SK-N-SH (cell line): ENCODE measurements around the gene GPR162.

Source experiments
- CHD2 ChIP-seq: fragments of 150-350 bp; IDR thresholded peaks from 2 replicates; pipeline ENCODE4 v1.6.1; 2018; ENCODE audit warnings: low read length; ENCODE audit not compliant: partially characterized antibody
- EP300 ChIP-seq, 2 experiments: IDR thresholded peaks; 2 replicates each; pipeline versions ENCODE4 v1.4.0 to v1.6.1; 2012; ENCODE audit warnings: borderline replicate concordance in 1 of 2, low read depth in 1 of 2, low read length in 1 of 2
- EZH2phosphoT487 ChIP-seq: fragments of 200-600 bp; sonication (generic); IDR thresholded peaks from 2 replicates; pipeline ENCODE4 v1.6.1; 2017; ENCODE audit warnings: low read depth, mixed run types, mild to moderate bottlenecking, antibody characterized with exemption, moderate library complexity, borderline replicate concordance
- GABPA ChIP-seq: IDR thresholded peaks from 2 replicates; pipeline ENCODE4 v1.4.0; 2012; ENCODE audit warnings: low read depth, mild to moderate bottlenecking
- MXI1 ChIP-seq: IDR thresholded peaks from 2 replicates; pipeline ENCODE4 v1.6.1; 2012; ENCODE audit warnings: mild to moderate bottlenecking, low read depth, low read length, improper control_type of control experiment
- POLR2AphosphoS5 ChIP-seq: IDR thresholded peaks from 2 replicates; pipeline ENCODE4 v1.6.1; 2012; ENCODE audit warnings: low read depth, low read length
- YY1 ChIP-seq: IDR thresholded peaks from 2 replicates; pipeline ENCODE4 v1.4.0; 2012; ENCODE audit warnings: low read depth, mild to moderate bottlenecking
- TF ChIP-seq, protein P1 (sequence below): fragments of 150-350 bp; IDR thresholded peaks from 2 replicates; pipeline ENCODE4 v1.6.1; 2016; ENCODE audit warnings: mild to moderate bottlenecking, low read depth, low read length
- TF ChIP-seq, protein P2 (sequence below): IDR thresholded peaks from 2 replicates; pipeline ENCODE4 v1.4.0; 2012; ENCODE audit warnings: low read depth
- TF ChIP-seq, protein P3 (sequence below): fragments of 200-600 bp; sonication (generic); IDR thresholded peaks from 2 replicates; pipeline ENCODE4 v1.6.1; 2017; ENCODE audit warnings: antibody characterized with exemption, mild to moderate bottlenecking, moderate library complexity
- TF ChIP-seq, protein P4 (sequence below): IDR thresholded peaks from 2 replicates; pipeline ENCODE4 v1.4.0; 2012; ENCODE audit warnings: low read depth, borderline replicate concordance
- TF ChIP-seq, protein P5 (sequence below): IDR thresholded peaks from 2 replicates; pipeline ENCODE4 v1.4.0; 2012; ENCODE audit warnings: low read depth, borderline replicate concordance

DNA sequence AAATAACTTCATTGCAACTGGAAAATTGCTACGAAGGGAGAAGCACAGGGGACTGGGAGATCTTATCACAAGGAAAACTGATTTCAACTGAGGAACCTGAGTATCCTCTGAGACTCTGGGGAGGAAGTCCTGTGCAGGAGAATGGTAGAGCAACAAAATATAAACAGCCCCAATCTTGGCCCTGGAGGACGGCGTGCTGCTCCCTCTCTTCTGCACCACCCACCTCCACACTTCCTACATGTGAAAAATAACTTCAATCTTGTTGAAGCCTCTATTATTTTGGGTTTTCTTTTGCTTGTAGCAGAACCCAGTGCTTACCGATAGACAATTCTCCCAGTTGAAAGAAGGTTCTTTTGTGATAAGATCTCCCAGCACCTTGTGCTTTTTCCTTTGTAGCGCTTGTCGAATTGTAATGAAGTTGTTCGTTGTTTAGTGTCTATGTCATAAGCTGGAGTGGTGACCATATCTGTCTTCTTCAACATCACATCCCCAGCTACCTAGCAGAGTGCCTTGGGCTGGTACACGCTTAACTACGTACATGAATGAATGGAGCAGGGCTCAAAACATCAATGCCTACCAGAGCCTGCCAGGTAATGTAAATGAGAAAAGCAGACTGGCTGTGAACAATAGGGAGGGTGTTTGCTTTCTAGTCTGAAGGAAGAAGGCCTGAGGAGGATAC, 35.1 kb upstream of the GPR162 start:
- TF ChIP-seq CHD2 (no peak), EZH2phosphoT487 (no peak), POLR2AphosphoS5 (no peak), YY1 (no peak), EP300 (IDR thresholded peaks at IDR 0.05; ENCODE audit: borderline replicate concordance in 1 of 2, low read depth in 1 of 2, low read length in 1 of 2) (no peak), GABPA (no peak), MXI1 (no peak)
- TF ChIP-seq, protein P1, sequence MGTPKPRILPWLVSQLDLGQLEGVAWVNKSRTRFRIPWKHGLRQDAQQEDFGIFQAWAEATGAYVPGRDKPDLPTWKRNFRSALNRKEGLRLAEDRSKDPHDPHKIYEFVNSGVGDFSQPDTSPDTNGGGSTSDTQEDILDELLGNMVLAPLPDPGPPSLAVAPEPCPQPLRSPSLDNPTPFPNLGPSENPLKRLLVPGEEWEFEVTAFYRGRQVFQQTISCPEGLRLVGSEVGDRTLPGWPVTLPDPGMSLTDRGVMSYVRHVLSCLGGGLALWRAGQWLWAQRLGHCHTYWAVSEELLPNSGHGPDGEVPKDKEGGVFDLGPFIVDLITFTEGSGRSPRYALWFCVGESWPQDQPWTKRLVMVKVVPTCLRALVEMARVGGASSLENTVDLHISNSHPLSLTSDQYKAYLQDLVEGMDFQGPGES: no peak
- TF ChIP-seq, protein P2, sequence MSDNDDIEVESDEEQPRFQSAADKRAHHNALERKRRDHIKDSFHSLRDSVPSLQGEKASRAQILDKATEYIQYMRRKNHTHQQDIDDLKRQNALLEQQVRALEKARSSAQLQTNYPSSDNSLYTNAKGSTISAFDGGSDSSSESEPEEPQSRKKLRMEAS: no peak
- TF ChIP-seq, protein P3, sequence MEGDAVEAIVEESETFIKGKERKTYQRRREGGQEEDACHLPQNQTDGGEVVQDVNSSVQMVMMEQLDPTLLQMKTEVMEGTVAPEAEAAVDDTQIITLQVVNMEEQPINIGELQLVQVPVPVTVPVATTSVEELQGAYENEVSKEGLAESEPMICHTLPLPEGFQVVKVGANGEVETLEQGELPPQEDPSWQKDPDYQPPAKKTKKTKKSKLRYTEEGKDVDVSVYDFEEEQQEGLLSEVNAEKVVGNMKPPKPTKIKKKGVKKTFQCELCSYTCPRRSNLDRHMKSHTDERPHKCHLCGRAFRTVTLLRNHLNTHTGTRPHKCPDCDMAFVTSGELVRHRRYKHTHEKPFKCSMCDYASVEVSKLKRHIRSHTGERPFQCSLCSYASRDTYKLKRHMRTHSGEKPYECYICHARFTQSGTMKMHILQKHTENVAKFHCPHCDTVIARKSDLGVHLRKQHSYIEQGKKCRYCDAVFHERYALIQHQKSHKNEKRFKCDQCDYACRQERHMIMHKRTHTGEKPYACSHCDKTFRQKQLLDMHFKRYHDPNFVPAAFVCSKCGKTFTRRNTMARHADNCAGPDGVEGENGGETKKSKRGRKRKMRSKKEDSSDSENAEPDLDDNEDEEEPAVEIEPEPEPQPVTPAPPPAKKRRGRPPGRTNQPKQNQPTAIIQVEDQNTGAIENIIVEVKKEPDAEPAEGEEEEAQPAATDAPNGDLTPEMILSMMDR: no peak
- TF ChIP-seq, protein P4, sequence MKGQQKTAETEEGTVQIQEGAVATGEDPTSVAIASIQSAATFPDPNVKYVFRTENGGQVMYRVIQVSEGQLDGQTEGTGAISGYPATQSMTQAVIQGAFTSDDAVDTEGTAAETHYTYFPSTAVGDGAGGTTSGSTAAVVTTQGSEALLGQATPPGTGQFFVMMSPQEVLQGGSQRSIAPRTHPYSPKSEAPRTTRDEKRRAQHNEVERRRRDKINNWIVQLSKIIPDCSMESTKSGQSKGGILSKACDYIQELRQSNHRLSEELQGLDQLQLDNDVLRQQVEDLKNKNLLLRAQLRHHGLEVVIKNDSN: no peak
- TF ChIP-seq, protein P5, sequence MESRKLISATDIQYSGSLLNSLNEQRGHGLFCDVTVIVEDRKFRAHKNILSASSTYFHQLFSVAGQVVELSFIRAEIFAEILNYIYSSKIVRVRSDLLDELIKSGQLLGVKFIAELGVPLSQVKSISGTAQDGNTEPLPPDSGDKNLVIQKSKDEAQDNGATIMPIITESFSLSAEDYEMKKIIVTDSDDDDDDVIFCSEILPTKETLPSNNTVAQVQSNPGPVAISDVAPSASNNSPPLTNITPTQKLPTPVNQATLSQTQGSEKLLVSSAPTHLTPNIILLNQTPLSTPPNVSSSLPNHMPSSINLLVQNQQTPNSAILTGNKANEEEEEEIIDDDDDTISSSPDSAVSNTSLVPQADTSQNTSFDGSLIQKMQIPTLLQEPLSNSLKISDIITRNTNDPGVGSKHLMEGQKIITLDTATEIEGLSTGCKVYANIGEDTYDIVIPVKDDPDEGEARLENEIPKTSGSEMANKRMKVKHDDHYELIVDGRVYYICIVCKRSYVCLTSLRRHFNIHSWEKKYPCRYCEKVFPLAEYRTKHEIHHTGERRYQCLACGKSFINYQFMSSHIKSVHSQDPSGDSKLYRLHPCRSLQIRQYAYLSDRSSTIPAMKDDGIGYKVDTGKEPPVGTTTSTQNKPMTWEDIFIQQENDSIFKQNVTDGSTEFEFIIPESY: no peak
